LoVo (cell line): Measurements from ENCODE around the gene ZNF620.
"Not testable (repeated sequence)": the region's sequence is repeated elsewhere in the genome, so short reads cannot be mapped to it uniquely, and the experiment has no call there.

Experiments
- DNase-seq: peaks from one replicate; pipeline ENCODE4 v3.0.0-alpha.2; 2016; ENCODE audit warnings: low spot score

ZNF620 gene

DNA sequence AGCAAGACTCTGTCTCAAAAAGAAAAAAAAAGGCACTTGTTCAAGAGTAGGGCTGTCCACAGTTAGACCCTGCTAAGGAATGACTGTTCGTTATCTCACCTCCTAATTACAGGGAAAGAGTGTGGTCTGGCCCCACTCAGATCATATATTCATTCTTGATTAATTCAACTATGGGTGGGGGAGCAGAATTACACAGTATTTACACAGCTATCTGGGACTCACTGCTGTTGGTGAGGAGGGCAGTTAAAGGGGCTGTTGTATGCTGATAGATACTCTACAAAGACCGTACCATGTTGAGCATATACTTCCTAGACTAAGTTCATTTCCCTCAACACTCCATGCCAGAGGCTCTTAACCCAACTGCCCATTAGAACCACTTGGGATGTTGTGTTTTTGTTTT lies 3.8 kb upstream of the ZNF620 start:
- DNase-seq: no peak

- DNase-seq: peak; percentile 80
These were observed 1.0 kb upstream of the ZNF620 start for GRCh38 chr3:40504636-40505430.

GRCh38 chr3:40511031-40511718 lies 5.3 kb downstream of the ZNF620 start:
- DNase-seq: no peak

DNA sequence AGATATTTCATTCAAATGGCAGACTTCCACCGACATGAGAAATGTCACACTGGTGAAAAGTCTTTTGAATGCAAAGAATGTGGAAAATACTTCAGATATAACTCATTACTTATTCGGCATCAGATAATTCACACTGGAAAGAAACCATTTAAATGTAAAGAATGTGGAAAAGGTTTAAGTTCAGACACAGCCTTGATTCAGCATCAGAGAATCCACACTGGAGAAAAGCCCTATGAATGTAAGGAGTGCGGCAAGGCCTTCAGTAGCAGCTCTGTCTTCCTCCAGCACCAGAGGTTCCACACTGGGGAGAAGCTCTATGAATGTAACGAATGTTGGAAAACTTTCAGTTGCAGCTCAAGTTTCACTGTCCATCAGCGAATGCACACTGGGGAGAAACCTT lies 10.4 kb downstream of the ZNF620 start:
- DNase-seq: no peak

GRCh38 chr3:40518067-40518466 lies 12.2 kb downstream of the ZNF620 start:
- no peak for DNase-seq

GRCh38 chr3:40518848-40519247 lies 13.0 kb downstream of the ZNF620 start:
- DNase-seq: no peak

DNA sequence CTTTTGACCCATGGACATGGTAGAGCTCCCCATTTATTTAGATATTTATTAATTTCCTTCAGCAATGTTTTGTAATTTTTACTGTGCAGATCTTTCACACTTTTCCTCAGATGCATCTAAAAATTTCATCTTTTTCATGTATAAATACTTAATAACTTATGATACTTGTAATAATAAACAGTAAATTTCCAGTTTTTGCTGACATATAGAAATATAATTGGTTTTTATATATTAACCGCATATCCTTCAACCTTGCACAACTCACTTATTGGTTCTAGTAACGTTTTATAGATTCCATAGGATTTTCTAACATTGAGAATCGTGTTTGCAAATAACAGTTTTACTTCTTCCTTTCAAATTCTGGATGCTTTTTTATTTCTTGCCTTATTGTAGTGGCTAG lies 15.4 kb downstream of the ZNF620 start:
- no peak for DNase-seq

GRCh38 chr3:40523781-40524180 lies 17.9 kb downstream of the ZNF620 start:
- DNase-seq: peak; percentile 6

GRCh38 chr3:40524222-40524567 lies 18.4 kb downstream of the ZNF620 start:
- DNase-seq: peak; percentile 2

- DNase-seq: peak; percentile 86
These were observed 18.9 kb downstream of the ZNF620 start, which contains the start of gene ZNF621 for GRCh38 chr3:40524568-40525285. Gene ZNF621 (plus strand): TSS chr3:40524960. CDS start chr3:40525841, 881 bp downstream.

DNA sequence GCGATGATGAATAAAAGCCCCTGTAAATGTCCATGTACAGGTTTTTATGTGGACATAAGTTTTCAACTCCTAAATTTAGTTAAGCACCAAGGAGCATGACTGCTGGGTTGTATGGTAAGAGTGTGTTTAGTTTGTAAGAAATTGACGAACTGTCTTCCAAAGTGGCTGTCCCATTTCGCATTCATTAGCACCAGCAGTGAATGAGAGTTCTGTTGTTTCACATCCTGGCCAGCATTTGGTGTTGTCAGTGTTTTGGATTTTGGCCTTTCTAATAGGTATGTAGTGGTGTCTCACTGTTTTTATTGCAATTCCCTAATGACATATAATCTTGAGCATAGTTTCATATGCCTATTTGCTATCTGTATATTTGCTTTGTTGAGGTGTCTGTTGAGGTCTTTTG lies 22.6 kb downstream of the ZNF620 start:
- no peak for DNase-seq

DNA sequence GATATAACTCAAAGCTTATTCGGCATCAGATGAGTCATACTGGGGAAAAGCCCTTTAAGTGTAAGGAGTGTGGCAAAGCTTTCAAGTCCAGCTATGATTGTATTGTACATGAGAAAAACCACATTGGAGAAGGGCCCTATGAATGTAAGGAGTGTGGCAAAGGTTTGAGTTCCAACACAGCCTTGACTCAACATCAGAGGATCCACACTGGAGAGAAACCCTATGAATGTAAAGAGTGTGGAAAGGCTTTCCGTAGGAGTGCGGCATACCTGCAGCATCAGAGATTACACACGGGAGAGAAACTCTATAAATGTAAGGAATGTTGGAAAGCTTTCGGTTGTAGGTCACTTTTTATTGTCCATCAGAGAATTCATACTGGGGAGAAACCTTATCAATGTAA lies 26.4 kb downstream of the ZNF620 start:
- no peak for DNase-seq

GRCh38 chr3:40534283-40534682 lies 28.4 kb downstream of the ZNF620 start:
- no peak for DNase-seq

DNA sequence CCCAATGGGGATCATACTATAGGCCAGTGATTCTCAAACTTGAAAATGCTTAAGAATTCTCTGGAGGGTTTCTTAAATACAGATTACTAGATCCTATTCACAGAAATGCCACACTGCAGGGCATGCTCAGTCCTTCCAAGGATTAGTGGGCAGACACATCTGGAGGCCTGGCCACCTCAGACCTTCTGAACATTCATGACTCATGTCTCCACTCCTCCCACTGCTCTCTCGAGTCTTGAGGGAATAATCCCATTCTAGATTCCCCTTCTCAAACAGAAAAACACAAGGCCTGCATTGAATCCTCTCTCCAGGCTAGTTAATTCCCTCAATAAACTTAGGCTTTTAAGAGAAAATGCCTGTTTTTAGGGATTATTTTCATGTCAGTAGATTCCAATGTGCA lies 41.0 kb downstream of the ZNF620 start:
- DNase-seq: no peak

DNA sequence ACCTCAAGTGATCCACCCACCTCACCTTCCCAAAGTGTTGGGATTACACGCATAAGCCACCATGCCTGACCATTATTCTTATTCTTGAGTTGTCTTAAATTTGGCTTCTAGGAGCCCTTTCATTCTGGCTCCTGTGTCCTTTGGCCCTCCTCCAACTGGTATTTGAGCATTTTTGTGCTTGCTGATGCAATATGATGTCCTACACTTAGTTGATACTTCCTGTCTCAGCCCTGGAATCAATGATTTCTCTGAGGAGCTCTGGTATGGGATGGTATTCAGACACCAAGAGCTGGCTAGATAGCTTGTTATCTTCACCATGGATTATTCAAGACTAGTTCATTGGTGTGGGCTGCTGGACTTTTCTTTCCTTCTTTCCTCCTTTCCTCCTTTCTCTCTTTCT lies 44.3 kb downstream of the ZNF620 start:
- no peak for DNase-seq

- no peak for DNase-seq
These were observed 51.8 kb downstream of the ZNF620 start for GRCh38 chr3:40557575-40558161.

DNA sequence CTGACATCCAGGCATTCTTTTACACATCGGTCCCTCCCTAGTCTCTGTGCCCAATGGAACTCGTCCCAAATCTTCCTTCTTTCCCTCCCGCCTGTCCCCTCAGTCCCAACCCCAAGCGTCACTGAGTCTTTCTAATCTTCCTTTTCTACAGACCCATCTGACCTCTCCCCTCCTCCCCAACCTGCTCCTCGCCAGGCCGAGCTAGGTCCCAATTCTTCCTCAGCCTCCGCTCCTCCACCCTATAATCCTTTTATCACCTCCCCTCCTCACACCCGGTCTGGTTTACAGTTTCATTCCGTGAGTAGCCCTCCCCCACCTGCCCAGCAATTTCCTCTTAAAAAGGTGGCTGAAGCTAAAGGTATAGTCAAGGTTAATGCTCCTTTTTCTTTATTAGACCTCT lies 56.6 kb downstream of the ZNF620 start:
- DNase-seq: not testable (repeated sequence)

GRCh38 chr3:40565629-40566028 lies 59.8 kb downstream of the ZNF620 start:
- DNase-seq: not testable (repeated sequence)

GRCh38 chr3:40566694-40567093 lies 60.9 kb downstream of the ZNF620 start:
- no peak for DNase-seq
